Pulmonary artery endothelial cell (primary cell): ENCODE measurements around the gene DEFB114. TPM values are rescaled to one million over a fixed set of nuclear protein-coding genes. Genes with fewer than 3 reads are reported as not detected.

Experiments
- DNase-seq: peaks from one replicate; pipeline ENCODE4 v3.0.0-alpha.2; 2011; ENCODE audit warnings: low read depth, low spot score
- total RNA-seq: library from RNA; depleted of rRNA; stranded (reverse); fragments of >200 nt; gene quantifications from 2 replicates; pipeline ENCODE4 v1.2.3, GENCODE V29; 2014

The DEFB114 gene
- total RNA-seq, 1 donor from 2014 or later: not detected

DNA sequence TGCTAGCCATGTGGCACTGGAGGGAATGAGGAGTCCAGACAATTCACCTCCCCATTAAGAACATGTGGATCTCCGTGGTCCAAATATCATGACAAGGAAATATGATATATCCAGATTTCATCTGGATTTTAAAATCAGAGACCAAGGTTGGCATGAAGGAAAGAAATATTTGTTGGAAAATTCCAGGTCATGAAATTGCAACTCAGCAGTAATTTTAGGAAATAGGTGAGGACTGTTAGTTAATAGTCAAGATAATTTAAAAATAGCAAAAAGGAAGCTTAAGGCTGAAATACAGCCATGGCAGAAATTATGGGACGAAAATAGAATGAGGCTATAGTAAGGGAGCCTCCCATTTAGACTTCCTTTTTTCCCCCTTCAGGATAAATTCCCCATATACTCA is 26.9 kb downstream of the DEFB114 start:
- no peak for DNase-seq

DNA sequence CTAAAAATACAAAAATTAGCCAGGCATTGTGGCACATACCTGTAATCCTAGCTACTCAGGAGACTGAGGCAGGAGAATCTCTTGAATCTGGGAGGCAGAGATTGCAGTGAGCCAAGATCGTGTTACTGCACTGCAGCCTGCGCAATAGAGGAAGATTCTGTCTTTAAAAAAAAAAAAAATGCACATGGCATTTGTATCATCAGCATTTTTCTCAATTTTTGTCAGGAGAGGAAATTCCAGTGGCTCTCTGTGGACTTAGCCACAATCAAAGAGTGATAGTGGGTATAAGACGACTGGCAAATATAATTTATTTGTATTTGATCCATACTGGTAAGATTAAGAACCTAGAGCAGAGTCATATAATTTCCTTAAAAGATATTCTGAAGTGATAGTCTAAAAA is 28.6 kb downstream of the DEFB114 start:
- DNase-seq: no peak

DNA sequence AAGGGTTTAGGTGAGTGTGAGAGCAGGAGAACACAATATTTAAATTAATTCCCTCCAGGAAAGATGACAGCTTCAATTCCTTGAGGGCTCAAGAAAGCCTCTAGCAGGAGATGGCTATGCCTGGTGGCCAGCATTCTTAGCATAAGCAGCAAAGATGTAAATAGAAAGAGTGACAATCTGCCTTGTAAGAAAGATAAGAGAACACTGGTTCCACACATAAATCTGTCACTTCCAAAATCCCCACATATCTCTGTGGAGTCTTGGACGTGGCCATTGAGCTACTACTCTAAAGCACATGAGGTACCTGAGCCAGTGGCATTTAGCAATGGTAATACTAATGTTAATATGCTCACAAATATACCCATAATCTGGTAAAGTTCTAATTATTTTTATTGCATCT is 29.2 kb downstream of the DEFB114 start:
- no peak for DNase-seq

DNA sequence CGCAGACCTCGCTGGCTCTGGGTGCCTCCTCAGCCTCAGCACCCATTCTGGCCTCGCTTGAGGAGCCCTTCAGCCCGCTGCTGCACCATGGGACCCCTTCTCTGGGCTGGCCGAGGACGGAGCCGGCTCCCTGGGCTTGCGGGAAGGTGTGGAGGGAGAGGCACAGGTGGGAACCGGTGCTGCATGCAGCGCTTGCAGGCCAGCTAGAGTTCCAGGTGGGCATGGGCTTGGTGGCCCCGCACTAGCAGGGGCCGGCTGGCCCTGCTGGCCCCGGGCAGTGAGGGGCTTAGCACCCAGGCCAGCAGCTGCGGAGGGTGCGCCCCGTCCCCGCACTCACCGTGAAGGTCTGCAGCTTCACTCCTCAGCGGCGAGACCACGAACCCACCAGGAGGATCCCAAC is 30.4 kb downstream of the DEFB114 start:
- no peak for DNase-seq

DNA sequence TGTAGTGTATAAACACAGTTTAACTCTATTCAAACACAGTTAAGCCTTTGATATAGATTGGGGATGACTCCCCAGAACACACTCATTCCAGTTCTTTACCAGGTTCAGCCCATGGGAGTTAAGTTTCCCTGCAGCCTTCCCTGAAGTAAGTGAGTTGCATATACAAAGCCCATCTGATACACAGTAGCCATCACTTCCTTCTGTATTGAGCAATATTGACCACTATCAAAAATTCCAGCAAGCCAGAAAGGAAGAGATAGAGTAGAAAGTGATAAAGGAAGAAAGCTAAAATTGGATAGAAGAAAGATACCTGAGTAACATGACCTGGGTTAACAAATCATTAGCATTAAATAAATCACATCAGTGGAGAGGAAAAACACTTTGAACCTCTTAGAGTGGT is 34.6 kb downstream of the DEFB114 start:
- DNase-seq: no peak

DNA sequence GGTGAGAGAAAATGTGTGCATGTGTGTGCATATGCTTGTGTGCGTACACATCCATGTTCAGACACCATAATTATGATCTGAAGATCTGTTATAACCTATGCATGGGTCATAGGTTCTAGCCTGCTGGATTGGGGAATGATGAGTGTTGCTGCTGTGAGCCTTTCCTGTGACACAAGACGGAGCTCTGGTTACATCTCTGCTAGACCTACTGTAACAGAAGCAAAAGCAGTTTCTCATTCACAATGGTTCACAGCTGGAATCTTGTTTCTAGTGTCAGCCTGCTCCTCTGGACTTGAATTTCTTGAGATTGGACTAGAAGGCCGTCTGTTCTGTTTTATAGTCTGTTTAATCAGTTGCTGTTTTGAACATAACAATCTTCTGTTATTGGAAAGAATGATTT is 40.1 kb downstream of the DEFB114 start:
- no peak for DNase-seq

DNA sequence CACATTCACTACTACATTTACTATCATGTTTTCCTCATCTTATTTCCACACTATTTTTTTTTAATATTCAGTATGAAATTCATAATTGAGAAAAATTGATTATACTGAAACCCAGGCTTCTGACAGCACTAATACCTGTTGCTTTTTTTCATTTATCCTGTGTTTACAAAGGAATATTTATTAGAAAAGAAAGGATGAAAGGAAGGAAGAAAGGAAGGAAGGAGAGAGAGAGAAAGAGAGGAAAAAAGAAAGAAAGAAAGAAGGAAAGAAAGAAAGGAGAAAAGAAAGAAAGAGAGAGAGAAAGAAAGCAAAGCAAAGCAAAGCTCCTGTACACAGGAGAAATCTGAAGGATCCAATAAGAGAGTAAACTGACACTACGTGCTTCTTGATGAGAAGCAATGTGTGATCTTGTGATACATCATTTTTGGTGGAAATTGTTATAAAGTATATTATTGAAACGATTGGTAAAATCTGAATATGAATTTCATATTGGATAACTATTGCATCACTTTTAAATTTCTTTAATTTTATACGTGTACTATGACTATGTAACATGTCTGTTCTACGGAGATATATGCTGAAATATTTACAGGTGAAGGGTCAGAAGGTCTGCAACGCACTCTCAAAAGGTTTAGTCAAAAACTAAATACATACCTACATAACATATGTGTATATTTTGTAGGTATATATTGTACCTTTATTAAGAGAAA is 43.9 kb downstream of the DEFB114 start:
- no peak for DNase-seq

DNA sequence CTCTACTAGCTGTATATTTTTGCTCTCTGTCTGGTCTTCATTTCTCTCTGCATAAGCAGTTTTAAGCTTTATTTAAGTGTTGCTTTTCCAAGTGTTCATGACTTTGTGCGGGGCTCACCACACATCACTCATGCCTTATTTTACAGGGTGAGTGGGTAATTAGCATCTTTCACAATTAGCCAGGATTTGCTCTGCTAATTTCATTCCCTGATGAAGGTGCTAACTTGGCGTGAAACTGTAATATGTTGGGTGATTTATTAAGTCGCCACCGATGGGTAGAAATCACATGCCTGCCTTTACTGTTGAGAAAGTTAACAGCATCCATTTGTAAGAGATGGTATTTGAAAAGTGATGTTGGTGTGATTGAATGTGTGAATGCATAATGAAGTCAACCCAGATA is 44.7 kb downstream of the DEFB114 start:
- no peak for DNase-seq

DNA sequence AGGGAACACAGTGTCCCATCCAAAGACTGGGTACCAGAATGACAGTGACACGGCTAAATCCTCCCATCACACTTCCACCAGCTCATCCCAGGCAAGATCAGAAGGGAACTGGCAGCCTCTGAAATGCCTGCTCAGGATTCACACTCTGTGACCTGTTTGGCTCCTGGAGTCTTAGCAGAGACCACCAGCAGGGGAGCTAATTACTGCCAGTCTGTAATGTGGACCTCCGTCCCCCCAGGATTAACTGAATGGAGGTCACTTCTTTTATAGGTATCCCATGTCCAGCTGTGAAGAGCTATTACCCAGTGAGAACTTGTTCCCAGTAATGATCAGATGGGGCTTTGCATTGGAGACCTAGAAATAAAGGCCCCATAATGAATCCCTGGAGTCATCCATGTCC is 45.2 kb downstream of the DEFB114 start:
- no peak for DNase-seq

DNA sequence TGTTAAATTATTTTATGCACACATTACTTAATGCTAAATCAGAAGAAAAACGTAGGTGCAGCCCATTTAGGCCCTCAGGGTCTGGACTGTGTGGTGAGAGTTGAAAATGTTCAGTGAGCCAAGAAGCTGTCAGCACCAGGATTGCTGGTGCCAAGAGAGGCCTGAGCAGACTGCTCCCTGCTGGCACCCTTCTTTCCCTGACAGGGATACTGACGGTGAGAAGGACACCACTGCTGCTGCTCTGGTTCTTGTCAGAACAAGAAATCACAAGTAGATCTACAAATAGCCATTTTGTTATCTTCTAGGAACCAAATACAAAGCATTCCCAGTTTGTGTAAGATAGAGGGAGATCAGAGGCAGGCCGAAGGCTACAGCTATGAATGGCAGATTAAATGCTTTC is 48.9 kb downstream of the DEFB114 start:
- no peak for DNase-seq

DNA sequence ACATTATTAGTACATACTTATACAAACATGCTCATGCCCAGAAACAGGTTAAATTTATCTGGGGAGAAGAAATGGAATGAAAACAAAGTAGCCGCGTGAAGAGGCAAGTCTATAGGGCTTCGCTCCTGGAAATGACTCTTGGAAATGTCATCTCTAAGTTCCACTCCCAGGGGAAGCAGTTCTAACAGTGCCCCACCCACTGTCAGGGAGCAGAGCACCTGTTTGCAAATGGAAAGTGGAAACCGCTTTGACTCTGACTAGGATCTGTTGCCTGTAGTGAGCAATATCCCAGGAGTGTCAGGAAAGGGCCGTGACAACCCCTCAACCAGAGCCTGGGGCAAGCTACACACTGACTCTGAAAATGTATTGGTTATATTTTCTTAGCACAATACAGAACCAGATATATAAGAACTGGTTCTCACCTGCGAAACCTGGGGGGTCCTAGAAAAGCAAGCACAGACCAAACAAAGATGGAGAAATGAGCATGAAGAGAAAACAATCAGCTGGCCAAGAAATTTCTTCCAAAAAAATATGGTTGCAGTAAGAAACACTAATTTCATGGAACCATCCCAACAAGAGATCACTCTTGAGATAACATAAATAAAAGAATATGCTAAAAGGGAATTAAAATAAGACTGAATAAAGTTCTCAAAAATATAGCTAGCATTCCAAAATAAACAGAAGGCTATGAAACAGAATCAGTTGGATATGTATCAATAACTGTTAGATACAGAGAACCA is 50.2 kb downstream of the DEFB114 start:
- no peak for DNase-seq

DNA sequence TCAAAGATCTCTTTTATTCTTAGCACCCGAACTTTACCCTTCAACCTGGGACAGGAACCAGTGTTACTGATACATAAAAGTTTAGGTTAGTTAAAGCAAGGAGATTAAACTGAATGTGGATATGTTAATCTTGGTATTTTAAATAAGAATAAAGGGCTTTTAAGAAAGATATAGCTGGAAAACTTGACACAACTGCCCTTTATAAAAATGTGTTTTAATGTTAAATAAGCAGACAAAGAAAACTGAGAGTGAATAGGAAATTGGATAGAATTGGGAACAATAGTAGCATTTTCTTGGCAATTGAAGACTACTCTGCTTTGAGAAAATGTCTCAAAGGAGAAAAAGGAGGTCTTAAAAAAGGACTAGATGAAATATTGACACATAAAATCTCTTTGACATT is 51.8 kb downstream of the DEFB114 start:
- no peak for DNase-seq

DNA sequence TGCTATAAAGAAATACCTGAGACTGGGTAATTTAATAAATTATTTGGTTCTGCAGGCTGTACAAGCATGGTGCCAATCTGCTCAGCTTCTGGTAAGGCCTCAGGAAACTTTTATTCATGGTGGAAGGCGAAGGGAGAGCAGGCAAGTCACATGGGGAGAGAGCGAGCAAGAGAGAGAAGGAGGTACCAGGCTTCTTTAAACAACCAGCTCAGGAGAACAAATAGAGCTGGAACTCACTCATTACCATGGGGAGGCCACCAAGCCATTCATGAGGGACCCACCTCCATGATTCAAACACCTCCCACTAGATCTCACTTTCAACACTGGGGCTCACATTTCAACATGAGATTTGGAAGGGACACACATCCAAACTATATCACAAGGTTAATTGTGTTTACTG is 52.7 kb downstream of the DEFB114 start:
- no peak for DNase-seq

Other genes starting within 250 kb of the DEFB114 start
- not detected in 2 replicates for gene CRISP3, start 219.8 kb downstream of the DEFB114 start, total RNA-seq
- not detected in 2 replicates for gene PGK2, start 176.9 kb downstream of the DEFB114 start, total RNA-seq
- gene CRISP1, start 97.6 kb downstream of the DEFB114 start, total RNA-seq: not detected in 2 replicates
- gene DEFB113, start 5.5 kb upstream of the DEFB114 start, total RNA-seq: not detected in 2 replicates
- not detected in 2 replicates for gene DEFB110, start 57.8 kb upstream of the DEFB114 start, total RNA-seq
- gene DEFB112, start 85.8 kb upstream of the DEFB114 start, total RNA-seq: not detected in 2 replicates